Measurements from ENCODE around the gene MAGIX.
A peak's percentile ranks its signal among the peaks of the same experiment; 100 is the strongest.

Gene MAGIX

GRCh38 chrX:49175435-49176274 is 13.1 kb downstream of the MAGIX start:
- no peak for DNase-seq (ENCODE audit: low read depth)
- Histone ChIP-seq H3K9me3 (ENCODE audit: control insufficient read depth, low read length) (no peaks in the 10 kb centered on the region), H3K36me3 (ENCODE audit: control insufficient read depth, insufficient read depth, low read length, severe bottlenecking) (no peaks in the 10 kb centered on the region), H3K27me3 (replicated peaks; ENCODE audit: control insufficient read depth, insufficient read depth, low read length) (no peaks in the 10 kb centered on the region), H3K9ac (ENCODE audit: low read length) (no peak overlapping the region), H3K4me3 (ENCODE audit: low read length) (no peak overlapping the region), H3K4me1 (ENCODE audit: control insufficient read depth, insufficient read depth, low read length) (peaks cover 4% of the 10 kb centered on the region)

DNA sequence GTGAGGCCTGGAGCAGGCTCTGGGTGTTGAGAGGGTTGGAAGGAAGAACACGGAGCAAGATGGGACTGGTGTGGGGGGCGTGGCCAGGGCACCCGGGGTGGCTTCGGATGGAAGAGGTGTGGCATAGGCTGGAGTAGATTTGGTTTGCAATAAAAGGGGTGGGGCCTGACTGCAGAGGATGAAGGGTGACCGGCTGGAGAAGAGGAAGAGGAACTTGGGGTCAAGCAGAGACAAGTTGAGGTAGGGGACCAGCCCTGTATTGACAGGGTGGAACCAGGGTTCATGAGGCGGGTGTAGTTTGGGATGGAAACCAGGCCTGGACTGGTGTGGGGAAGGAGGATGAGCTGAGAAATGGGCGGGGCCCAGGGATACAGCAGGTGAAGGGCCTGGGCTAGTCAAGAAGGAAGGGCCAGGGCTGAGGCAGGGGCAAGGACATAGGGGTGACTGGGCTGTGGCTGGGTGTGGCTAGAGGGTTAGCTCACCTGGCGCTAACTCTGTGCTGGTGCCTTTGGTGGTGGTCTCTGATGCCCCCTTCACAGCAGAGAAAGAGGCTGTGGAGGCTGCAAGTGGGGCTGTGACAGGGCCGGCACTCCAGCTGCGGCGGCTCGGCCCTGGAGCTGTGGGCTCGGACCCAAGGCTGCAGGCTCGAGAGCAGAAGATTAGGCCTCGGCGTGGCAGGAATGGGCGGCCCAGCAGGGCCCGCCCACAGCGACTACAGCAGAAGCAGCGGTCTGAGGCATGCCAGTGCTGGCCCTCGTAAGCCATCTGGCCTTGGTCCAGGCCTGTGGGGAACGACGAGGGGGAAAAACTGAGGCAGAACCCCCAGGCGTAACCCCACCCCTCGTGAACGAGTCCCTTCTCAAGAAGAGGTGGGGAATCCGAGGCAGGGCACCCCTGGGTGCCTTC is 14.1 kb downstream of the MAGIX start:
- Histone ChIP-seq H3K9me3 (ENCODE audit: control insufficient read depth, low read length) (no peaks in the 10 kb centered on the region), H3K9ac (ENCODE audit: low read length) (no peak overlapping the region), H3K4me1 (ENCODE audit: control insufficient read depth, insufficient read depth, low read length) (peaks cover 4% of the 10 kb centered on the region), H3K4me3 (ENCODE audit: low read length) (no peak overlapping the region), H3K27me3 (replicated peaks; ENCODE audit: control insufficient read depth, insufficient read depth, low read length) (no peaks in the 10 kb centered on the region), H3K36me3 (ENCODE audit: control insufficient read depth, insufficient read depth, low read length, severe bottlenecking) (no peaks in the 10 kb centered on the region)
- DNase-seq (ENCODE audit: low read depth) = no peak

DNA sequence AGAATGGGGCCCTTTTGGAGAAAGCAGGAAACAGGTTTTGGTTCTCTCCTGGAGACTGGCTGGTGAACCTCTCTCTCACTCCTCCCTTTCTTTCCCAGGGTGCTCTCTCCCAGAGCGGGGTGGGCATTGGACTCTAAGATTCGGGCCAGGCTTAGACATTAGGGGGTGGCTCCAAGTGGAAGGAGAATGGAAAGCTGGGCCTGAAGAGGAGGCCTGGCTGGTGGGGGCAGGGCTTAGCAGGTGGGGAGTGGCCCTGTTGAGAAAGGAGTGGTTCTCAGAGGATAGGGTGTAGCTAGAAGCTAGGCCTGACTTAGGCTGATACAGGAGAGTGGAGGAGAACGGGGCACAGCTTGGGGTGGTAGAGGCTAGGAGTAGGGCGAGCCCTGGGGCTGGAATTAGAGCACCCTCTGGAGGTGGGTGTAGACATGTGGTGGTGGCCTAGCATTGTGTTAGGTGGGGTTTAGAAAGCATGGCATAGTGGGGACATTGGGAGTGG is 14.8 kb downstream of the MAGIX start:
- Histone ChIP-seq H3K27me3 (replicated peaks; ENCODE audit: control insufficient read depth, insufficient read depth, low read length) (no peaks in the 10 kb centered on the region), H3K4me3 (ENCODE audit: low read length) (no peak overlapping the region), H3K4me1 (ENCODE audit: control insufficient read depth, insufficient read depth, low read length) (peaks cover 4% of the 10 kb centered on the region), H3K9ac (ENCODE audit: low read length) (no peak overlapping the region), H3K36me3 (ENCODE audit: control insufficient read depth, insufficient read depth, low read length, severe bottlenecking) (no peaks in the 10 kb centered on the region), H3K9me3 (ENCODE audit: control insufficient read depth, low read length) (no peaks in the 10 kb centered on the region)
- no peak for DNase-seq (ENCODE audit: low read depth)

DNA sequence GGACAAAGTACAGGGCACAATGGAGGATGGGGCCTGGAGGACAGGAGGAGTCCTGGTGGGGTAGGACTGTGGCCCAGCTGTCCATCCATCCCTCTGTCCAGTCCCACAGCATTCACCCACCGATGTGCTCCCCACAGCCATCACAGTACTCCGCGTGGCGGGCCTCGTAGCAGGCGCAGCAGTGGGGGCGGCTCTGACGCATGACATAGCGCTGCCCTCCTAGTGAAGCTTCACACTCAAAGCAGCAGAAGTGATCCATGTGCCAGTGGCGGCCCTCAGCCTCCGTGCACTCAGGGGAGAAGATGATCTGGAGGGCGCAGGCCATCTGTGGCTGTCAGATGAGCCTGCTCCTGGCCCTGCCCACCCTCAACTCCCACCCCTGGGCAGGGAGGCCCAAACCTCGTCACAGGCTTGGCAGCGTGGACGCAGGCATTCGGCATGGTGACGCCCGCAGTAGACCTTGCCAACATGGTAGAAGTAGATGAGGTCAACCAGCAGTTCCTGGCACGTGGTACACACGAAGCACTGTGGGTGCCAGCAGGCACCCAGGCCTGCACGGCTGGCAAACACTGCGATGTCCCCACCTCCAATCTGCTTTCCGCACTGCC is 15.4 kb downstream of the MAGIX start:
- H3K9ac ChIP-seq (ENCODE audit: low read length) = no peak overlapping the region
- no peak for DNase-seq (ENCODE audit: low read depth)
- no peaks in the 10 kb centered on the region for H3K27me3 ChIP-seq (replicated peaks; ENCODE audit: control insufficient read depth, insufficient read depth, low read length)
- no peaks in the 10 kb centered on the region for H3K36me3 ChIP-seq (ENCODE audit: control insufficient read depth, insufficient read depth, low read length, severe bottlenecking)
- no peaks in the 10 kb centered on the region for H3K9me3 ChIP-seq (ENCODE audit: control insufficient read depth, low read length)
- no peaks in the 10 kb centered on the region for H3K4me1 ChIP-seq (ENCODE audit: control insufficient read depth, insufficient read depth, low read length)
- H3K4me3 ChIP-seq (ENCODE audit: low read length) = no peak overlapping the region

GRCh38 chrX:49178537-49178936 is 16.0 kb downstream of the MAGIX start:
- Histone ChIP-seq H3K4me3 (ENCODE audit: low read length) (no peak overlapping the region), H3K9me3 (ENCODE audit: control insufficient read depth, low read length) (no peaks in the 10 kb centered on the region), H3K4me1 (ENCODE audit: control insufficient read depth, insufficient read depth, low read length) (no peaks in the 10 kb centered on the region), H3K27me3 (replicated peaks; ENCODE audit: control insufficient read depth, insufficient read depth, low read length) (no peaks in the 10 kb centered on the region), H3K9ac (ENCODE audit: low read length) (no peak overlapping the region), H3K36me3 (ENCODE audit: control insufficient read depth, insufficient read depth, low read length, severe bottlenecking) (peaks cover 3% of the 10 kb centered on the region)
- no peak for DNase-seq (ENCODE audit: low read depth)

DNA sequence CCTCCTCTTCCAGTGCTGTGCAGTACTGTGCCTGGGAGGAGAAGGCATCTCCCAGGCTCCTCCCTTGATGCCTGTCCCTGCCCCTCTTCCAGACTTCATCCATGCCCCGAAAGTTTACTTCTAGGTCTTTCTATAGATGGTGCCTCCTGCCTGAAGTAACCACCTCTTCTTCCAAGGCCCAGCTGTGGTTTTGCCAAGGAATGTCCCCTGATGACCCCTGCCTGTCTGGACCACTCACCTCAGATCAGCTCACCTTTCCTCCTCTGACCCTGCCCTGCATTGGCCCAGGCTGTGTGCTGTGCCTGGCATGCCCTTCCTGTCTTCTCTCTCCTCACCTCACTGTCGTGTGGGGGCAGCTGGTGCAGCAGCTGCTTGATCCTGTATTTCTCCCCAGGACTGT is 16.8 kb downstream of the MAGIX start:
- Histone ChIP-seq H3K9ac (ENCODE audit: low read length) (no peak overlapping the region), H3K36me3 (ENCODE audit: control insufficient read depth, insufficient read depth, low read length, severe bottlenecking) (peaks cover 5% of the 10 kb centered on the region), H3K27me3 (replicated peaks; ENCODE audit: control insufficient read depth, insufficient read depth, low read length) (no peaks in the 10 kb centered on the region), H3K4me3 (ENCODE audit: low read length) (no peak overlapping the region), H3K4me1 (ENCODE audit: control insufficient read depth, insufficient read depth, low read length) (peaks cover 5% of the 10 kb centered on the region), H3K9me3 (ENCODE audit: control insufficient read depth, low read length) (no peaks in the 10 kb centered on the region)
- DNase-seq (ENCODE audit: low read depth) = no peak

DNA sequence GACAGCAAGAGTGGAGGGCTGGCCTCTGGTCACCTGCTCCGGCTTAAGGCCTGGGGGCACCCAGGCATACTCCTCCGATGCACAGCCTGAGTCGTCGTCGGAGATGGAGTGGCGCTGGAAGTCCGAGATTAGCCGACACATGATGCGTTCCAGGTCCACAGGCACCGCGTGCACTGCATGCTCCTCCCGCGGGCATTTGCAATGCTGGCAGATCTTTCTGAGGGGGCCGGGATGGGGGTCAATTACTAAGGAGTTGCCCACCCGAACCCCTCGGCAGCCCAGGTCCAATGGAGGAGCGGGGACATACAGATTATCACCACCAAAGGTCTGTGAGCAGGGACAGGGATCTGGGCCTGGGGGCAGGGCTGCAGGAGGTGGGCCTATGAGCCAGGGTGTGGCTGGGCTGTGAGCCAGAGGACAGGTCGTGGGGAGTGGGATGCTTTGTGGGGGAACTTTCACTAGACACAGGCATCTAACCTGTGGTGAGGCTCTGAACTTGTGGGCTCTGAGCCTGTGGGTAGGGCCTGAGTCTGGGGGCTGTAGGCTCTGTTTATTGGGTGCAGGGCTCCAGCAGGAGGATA is 21.2 kb downstream of the MAGIX start:
- Histone ChIP-seq H3K9ac (ENCODE audit: low read length) (no peak overlapping the region), H3K4me1 (ENCODE audit: control insufficient read depth, insufficient read depth, low read length) (peaks cover 10% of the 10 kb centered on the region), H3K4me3 (ENCODE audit: low read length) (peak overlapping the region; percentile 83)

DNA sequence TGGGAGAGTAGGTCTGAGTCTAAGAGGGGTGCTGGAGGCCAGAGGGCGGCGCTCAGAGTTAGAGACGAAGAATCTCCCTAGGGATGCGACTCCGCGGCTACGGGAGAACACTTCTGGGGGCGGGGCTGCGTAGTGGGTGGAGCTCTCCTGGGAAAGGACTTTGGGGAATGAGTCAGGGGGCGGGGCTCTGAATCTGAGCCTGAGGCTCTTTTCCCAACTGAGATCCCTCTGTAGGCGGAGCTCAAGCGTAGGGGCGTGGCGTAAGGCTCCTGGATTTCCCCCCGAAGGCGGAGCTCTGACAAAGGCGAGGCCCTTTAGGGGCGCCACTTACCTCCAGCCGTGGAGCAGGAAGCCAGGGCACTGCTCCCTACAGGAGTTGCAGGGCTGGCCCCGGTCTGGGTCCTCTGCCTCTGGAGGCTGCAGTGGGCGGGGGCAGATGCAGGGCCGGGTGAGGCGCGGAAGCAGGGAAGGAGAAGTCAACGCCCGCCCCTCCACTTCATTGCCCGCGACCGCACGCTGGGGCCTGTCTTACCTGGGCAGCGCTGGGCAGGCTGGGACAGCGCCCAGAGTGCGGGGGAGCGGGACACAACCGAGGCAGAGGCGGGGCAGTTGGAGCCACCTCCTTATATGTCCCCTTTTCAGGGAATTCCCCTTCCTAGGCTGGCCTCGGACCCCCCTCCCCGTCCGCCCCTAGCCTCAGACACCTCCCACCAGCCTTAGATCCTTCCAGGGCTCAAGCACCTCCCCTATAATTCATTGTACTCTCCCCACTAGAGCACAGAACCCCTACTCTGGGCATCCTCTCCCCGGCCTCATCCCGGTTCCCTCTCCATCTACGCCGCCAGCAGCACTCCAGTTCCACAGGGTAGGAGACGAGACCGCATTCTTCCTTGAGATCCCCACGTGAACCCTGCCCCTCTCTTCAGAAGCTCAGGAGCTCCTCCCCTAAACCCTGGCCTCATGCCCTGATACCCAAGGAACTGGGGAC is 22.0 kb downstream of the MAGIX start:
- Histone ChIP-seq H3K9ac (ENCODE audit: low read length) (peak overlapping the region; percentile 87), H3K4me1 (ENCODE audit: control insufficient read depth, insufficient read depth, low read length) (peaks cover 10% of the 10 kb centered on the region)

More for the DNA sequence above, 21.2 kb downstream of the MAGIX start:
- no peak for DNase-seq (ENCODE audit: low read depth)
- Histone ChIP-seq H3K27me3 (replicated peaks; ENCODE audit: control insufficient read depth, insufficient read depth, low read length) (no peaks in the 10 kb centered on the region), H3K9me3 (ENCODE audit: control insufficient read depth, low read length) (no peaks in the 10 kb centered on the region), H3K36me3 (ENCODE audit: control insufficient read depth, insufficient read depth, low read length, severe bottlenecking) (peaks cover 5% of the 10 kb centered on the region)

DNA sequence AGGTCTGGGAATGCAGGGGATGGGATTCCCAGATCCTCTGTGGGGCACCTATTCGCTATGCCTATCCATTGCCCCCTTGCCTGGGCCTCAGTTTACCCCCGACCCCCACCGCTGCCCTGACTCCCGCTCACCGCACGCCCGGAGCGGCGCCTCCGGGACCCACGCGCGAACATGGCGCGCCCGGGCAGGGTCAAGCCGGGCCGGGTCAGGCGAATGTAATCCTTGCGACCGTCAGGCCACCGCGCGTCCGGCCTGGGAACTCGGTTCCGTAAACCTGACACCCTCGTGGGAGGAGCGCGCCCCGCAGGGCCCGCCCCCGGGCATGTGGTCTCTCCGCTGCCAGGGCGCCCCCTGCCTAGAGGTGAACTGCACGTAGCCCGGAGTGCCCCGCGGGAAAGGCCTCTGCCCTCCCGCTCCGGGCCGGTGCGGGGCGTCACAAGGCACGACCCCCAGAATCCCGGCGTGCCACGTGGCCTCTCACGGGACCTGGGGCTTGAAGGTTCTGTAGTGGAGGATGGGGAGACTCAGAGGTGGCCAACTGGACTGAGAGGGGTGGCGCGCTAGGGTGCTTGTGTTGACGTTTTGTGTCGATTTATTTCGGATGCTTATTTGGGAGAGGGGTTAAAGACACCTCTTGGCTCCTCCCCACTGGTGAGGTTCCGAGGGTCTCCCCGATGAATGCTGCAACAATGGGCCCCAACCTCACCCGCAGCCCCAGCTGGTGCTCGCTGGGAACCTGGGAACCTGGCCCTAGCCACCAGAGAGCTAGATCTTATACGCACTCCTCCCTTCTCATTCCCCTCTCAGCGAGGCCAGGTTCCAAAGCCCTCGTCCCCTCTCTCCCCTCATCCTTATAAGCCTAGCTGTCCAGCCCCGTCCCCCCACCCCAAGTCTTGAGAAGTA is 23.8 kb downstream of the MAGIX start, which contains the start of gene PRICKLE3:
Gene PRICKLE3, minus strand, starts transcription at position 249 of the 903 bp plus-strand sequence. Its CDS starts 76 bp downstream, at position 173.
- H3K9ac ChIP-seq (ENCODE audit: low read length) = peak within 1 kb of the TSS; percentile 87
- peak within 1 kb of the TSS; percentile 83 for H3K4me3 ChIP-seq (ENCODE audit: low read length)
- no peaks in the 10 kb centered on the region for H3K27me3 ChIP-seq (replicated peaks; ENCODE audit: control insufficient read depth, insufficient read depth, low read length)
- no peaks in the 10 kb centered on the region for H3K9me3 ChIP-seq (ENCODE audit: control insufficient read depth, low read length)
- H3K4me1 ChIP-seq (ENCODE audit: control insufficient read depth, insufficient read depth, low read length) = peaks cover 13% of the 10 kb centered on the region
- peak; percentile 25 for DNase-seq (ENCODE audit: low read depth)
- peaks cover 5% of the 10 kb centered on the region for H3K36me3 ChIP-seq (ENCODE audit: control insufficient read depth, insufficient read depth, low read length, severe bottlenecking)

More for the DNA sequence above, 22.0 kb downstream of the MAGIX start:
- Histone ChIP-seq H3K4me3 (ENCODE audit: low read length) (peak overlapping the region; percentile 83), H3K27me3 (replicated peaks; ENCODE audit: control insufficient read depth, insufficient read depth, low read length) (no peaks in the 10 kb centered on the region), H3K36me3 (ENCODE audit: control insufficient read depth, insufficient read depth, low read length, severe bottlenecking) (peaks cover 5% of the 10 kb centered on the region), H3K9me3 (ENCODE audit: control insufficient read depth, low read length) (no peaks in the 10 kb centered on the region)
- DNase-seq (ENCODE audit: low read depth) = peak; percentile 94

Data from adipocyte (in vitro differentiated cells).